Left forelimb (tissue), 1 donor: ENCODE results near the gene ADORA2B.
"Not testable (repeated sequence)": the region's sequence is repeated elsewhere in the genome, so short reads cannot be mapped to it uniquely, and the experiment has no call there.

Experiments
- DNase-seq: peaks from one replicate; pipeline ENCODE4 v3.0.0-alpha.2; 2018; ENCODE audit warnings: low spot score

ADORA2B gene

DNA sequence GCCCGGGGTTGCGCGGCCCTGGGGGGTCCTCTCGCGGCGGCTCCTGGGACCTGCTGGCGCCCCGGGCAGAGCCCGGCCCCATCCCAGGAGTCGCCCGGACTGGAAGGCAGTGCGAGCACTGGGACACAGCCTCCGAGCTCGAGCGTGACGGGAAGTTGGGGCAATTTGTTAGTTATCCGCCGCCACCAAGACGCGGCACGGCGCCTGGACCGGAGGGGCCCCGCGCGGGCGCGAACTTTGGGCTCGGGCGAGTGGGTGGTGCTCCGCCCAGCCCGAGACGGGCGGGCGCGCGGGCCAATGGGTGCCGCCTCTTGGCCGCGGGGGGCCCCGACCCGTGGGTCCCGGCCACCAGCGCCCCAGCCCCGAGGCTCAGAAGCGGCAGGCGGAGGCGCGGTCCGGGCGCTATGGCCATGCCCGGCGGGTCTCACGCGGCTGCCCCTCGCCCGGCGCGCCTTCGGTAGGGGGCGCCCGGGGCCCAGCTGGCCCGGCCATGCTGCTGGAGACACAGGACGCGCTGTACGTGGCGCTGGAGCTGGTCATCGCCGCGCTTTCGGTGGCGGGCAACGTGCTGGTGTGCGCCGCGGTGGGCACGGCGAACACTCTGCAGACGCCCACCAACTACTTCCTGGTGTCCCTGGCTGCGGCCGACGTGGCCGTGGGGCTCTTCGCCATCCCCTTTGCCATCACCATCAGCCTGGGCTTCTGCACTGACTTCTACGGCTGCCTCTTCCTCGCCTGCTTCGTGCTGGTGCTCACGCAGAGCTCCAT is at the start of gene ADORA2B:
TSS of gene ADORA2B (plus strand) at position 372 of the 768 bp plus-strand sequence. CDS start at position 491, 119 bp downstream.
- peak; percentile 85 for DNase-seq

DNA sequence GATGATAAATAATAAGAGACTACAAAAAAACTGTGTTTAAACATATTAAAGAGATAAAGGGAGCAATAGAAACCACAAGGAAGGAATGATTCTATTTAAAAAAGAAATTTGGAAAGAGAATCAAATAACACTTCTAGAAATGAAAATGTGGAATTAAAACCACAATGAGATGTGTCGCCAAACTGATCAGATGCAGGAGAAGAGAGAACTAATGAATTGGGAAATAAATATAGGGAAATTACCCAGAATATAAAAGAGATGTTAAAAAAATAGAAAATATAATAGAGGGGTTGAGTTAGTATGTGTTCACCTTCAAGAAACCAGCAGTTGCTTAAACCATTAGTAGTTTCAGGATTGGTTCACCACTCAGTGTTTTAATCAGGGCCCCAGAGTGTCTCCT is 48.7 kb upstream of the ADORA2B start:
- DNase-seq, result no peak

GRCh38 chr17:15896834-15897233 is 48.1 kb upstream of the ADORA2B start:
- DNase-seq, result no peak

- not testable (repeated sequence) for DNase-seq
Measured at GRCh38 chr17:15899596-15899995, 45.3 kb upstream of the ADORA2B start.

GRCh38 chr17:15900871-15901270 is 44.1 kb upstream of the ADORA2B start:
- DNase-seq, result no peak

- DNase-seq, result not testable (repeated sequence)
Measured at GRCh38 chr17:15905236-15905635, 39.7 kb upstream of the ADORA2B start.

DNA sequence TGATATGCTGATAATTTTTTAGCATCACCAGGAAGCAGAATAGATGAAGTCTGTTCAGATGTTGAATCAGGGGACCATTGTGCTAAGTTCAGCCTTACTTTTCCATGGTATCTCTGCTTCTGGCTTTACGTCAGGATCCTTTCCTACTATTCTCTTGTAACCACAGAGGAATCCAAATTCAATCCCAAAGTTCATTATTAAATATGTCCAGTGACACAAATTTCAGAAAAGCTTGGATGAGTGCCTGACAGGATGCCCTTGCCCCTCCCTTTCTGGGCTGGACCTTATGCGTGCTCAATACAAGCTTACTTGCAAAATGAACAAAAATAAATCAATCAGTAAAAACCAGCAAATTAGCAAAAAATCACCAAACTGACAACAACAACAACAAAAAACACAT is 37.6 kb upstream of the ADORA2B start:
- no peak for DNase-seq

DNA sequence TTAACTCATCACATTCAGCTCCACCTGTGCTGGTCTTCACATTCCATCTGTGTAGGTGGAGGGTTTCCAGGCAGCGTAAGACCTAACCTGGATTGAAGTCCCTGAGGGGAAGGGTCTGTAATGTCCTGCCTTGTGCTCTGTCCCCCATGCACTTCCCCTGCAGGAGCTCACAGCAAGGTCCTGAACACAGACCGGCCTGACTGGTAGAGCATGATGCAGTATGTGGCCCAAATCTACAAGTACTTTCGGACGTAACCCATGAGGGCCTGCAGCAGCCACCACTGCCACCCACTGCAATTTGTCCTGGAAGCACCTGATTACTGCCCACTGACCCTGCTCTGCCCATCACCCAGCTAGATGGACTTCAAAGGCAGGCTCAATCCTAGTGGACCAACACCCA is 36.6 kb upstream of the ADORA2B start:
- DNase-seq, result no peak

DNA sequence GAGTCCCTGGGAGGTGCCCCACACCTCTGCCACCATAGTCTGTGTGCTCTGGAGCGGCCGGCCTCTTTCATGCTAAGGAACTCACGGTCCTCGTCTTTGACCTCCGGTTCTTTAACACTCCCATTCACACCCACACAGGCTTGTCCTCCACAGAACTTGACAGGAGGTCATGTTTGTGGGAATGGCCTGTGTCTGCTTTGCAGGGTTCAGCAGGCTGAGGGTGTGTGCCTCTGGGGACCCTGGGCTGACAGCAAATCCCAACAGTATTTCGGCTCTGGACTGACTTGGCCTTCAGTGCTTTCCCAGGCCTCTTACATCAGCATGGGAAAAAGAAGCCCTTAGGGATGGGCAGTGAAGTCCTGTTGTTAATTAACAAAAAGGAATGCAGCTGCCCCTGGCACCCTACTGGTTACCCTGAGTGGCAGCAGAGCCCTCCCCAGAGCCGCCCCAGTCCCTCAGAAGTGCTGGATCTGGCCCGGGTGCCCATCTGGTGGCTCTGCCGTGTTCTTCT is 35.4 kb upstream of the ADORA2B start:
- DNase-seq, result no peak

GRCh38 chr17:15910791-15911190 is 34.1 kb upstream of the ADORA2B start:
- DNase-seq, result no peak

DNA sequence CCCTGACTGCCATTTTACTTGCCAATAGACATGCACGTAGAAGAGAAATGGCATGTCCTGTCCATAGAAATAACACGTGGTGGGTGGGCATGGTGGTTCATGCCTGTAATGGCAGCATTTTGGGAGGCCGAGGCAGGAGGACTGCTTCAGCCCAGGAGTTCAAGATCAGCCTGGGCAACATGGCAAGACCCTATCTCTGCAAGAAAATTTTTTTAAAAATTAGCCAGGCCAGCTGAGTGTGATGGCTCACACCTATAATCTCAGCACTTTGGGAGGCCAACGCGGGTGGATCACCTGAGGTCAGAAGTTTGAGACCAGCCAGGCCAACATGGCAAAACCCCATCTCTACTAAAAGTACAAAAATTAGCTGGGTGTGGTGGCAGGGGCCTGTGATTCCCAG is 33.2 kb upstream of the ADORA2B start:
- not testable (repeated sequence) for DNase-seq

DNA sequence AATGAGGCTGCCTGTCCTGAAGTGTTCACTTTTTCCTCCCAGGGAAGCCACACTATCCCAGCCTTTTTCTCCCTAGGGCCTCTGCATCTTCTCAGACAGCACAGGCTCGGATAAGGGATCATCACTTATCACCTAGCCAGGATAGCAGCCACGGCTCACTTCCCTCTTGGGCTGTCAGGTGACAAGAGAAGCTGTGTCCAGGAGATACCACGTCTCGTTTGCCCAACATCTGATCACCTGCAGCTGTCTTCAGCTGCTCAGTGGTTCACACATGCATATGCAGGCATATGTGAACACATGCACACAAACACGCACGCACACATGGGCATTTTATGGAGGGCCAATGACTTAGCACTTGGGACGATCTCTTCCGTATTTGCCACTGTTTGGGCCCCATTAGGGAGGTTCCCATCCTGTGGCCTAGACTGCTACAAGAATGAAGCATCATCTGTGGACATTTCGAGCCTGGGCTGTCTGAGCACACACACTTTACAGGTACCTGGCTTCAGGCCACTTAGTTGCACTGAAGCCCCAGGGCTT is 32.4 kb upstream of the ADORA2B start:
- DNase-seq, result no peak

DNA sequence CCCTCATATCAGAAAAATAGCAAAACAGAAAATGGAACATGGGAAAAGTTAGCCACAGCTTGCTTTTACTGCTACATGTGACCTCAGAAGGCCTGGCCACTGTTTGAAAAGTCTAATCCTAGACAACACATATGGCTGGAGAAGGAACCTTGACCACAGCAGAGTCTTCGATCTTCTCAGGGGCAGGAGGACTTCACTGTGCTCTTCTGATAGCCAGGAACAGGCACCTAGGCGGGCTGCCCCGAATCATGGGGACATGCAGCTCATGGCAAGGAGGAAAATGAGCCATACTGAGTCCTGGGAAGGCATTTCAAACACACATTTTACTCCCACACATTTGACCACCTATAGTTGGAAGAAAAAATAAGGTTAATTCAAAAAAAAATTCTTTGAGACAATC is 31.1 kb upstream of the ADORA2B start:
- DNase-seq, result no peak

DNA sequence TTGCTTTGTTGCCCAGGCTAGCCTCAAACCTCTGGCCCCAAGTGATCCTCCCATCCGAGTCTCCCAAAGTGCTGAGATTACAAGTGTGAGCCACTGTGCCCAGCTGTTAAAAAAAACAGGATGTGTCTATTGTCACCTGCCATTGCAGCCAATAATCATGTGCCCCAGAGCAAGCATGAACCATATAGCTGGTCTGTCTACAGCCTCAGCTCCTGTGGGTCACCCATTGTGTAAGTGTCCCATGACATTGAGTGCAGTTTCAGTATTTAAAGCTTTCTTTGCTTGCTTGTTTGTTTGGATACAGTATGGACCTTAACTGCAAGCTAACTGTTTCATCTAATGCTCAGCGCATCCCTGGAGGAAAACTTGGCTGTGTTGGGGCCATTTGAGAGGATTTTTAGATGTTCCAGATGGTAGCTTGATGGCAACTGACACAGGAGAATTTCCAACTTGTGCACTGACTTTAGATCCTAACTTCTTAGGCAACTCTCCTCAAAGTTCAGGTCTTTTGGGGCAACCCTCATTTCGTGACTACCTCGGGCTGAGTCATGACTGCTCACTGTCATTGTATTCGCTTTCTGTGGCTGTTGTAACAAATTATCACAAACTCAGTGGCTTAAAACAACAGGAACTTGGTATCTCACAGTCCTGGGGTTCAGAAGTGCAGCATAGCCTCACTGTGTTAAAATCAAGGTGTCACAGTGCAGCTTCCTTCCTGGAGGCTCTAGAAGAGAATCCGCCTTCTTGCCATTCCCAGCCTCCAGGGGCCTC is 30.3 kb upstream of the ADORA2B start:
- no peak for DNase-seq

- no peak for DNase-seq
Measured at GRCh38 chr17:15915961-15916360, 29.0 kb upstream of the ADORA2B start.

GRCh38 chr17:15917021-15917437 is 27.9 kb upstream of the ADORA2B start:
- no peak for DNase-seq

DNA sequence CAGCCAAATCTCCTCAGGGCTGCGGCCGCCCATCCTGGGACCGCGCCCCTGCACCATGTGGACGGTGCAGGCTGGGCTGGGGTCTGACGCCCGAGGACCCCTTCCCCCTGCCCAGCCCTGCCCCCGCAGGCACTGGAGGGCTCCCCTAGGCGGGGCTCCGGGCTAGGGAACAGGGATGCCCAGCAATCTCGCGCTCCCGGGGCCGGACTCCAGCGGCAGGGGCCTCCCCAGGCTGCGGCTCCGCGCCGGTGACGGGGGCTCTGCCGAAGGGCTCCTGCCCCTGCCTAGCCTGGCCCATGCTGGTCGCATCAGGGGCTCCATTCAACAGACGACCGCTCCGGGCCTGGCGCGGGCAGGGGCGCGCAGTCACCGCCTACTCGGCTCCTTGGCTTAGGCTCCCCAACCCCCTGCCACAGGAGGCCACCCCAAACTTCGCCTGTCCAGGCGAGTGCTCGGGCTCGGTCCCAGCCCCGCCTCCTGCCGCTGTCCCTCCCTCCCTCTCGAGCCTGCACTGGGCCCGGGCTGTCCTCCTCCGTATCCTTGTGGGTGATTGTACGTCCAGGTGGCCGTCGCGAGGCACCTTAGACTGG is 27.4 kb upstream of the ADORA2B start:
- DNase-seq, result no peak

DNA sequence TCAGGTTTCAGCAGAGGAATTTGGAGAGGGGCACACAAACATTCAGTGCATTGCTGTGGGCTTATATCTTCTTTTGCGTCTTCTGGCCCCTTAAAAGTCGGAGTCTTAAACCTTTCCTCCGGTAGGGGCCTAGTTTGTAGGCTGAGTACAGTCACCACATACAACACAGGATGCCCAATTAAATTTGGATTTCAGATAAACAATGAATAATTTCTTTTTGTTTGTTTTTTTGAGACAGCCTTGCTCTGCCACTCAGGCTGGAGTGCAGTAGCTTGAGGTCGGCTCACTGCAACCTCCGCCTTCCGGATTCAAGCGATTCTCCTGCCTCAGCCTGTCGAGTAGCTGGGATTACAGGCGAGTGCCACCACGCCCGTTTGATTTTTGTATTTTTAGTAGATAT is 26.7 kb upstream of the ADORA2B start:
- no peak for DNase-seq

- no peak for DNase-seq
Measured at GRCh38 chr17:15918661-15919259, 26.2 kb upstream of the ADORA2B start.

- no peak for DNase-seq
Measured at GRCh38 chr17:15919466-15919865, 25.5 kb upstream of the ADORA2B start.

GRCh38 chr17:15920758-15921239 is 24.1 kb upstream of the ADORA2B start:
- no peak for DNase-seq

DNA sequence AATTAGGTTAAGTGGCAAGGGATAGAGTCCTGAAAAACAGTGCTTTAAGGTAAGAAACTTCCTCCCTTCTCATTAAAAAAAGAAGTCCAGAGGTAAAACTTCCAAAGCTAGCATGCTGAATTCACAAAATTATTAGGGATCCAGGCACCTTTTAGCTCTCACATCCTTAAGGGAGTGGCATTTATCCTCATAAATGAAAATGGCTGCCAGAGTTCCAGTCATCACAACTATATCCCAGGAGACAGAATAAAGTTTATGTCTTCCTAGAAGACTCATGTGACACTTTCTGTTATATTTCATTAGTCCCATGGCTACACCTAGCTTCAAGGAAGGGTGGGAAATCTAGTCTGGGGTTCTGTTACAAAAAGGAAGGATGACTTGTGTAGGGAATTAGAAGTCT is 23.3 kb upstream of the ADORA2B start:
- no peak for DNase-seq
